ENCODE data around the gene AURKA.

Gene AURKA

GRCh38 chr20:56429502-56429901 is 37.5 kb upstream of the AURKA start (continued):
- TF ChIP-seq ZNF565 (CRISPR knock-in tag; conservative IDR thresholded peaks at IDR 0.05; ENCODE audit: low read depth) (no peak), ZC3H10 (CRISPR knock-in tag; IDR thresholded peaks at IDR 0.05) (no peak), CSDC2 (CRISPR knock-in tag; IDR thresholded peaks at IDR 0.05) (no peak), ZFP3 (CRISPR knock-in tag; IDR thresholded peaks at IDR 0.05) (no peak), CSRNP3 (CRISPR knock-in tag; IDR thresholded peaks at IDR 0.05) (no peak)

DNA sequence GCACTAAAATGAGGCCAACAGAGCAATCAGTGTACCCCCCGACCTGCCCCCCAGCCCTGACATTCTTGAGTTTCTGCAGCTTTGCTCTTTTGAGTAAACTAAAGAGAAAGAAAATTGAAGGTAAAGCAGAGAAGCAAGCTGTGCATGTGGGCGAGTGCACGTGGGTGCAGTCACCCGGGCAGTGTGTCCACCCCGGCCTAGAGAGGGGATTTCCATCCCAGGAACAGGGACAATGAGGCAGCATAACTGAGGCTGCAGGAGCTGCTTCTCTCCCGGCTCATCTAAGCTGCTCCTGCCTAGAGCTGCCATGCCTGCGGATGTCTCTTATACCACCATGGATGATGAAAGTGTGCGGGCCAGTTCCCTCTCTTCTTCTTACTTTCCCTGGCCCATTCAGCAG is 36.9 kb upstream of the AURKA start:
- no peak for ATAC-seq

DNA sequence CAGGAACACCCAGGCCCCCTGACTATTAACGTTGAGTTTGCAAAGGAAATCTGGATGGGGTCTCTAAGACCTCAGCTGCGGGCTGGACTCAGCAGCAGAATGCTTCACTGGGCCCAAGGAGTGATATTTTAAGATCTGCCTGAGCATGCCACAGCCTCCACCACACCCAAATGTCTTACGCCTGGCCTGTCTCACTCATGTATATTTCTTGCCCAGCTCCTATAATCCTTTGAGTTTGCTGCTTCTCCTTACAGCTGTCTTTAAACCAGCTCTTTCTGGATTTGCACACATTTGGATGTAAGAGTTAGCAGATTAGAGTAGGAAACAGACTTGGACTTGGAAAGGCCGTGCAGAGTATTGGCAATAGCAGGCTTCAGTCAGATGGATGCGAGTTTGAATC is 36.4 kb upstream of the AURKA start:
- ATAC-seq: no peak

More for the DNA sequence above, 36.9 kb upstream of the AURKA start:
- TF ChIP-seq CSRNP3 (CRISPR knock-in tag; IDR thresholded peaks at IDR 0.05): no peak
- TF ChIP-seq, protein P1, sequence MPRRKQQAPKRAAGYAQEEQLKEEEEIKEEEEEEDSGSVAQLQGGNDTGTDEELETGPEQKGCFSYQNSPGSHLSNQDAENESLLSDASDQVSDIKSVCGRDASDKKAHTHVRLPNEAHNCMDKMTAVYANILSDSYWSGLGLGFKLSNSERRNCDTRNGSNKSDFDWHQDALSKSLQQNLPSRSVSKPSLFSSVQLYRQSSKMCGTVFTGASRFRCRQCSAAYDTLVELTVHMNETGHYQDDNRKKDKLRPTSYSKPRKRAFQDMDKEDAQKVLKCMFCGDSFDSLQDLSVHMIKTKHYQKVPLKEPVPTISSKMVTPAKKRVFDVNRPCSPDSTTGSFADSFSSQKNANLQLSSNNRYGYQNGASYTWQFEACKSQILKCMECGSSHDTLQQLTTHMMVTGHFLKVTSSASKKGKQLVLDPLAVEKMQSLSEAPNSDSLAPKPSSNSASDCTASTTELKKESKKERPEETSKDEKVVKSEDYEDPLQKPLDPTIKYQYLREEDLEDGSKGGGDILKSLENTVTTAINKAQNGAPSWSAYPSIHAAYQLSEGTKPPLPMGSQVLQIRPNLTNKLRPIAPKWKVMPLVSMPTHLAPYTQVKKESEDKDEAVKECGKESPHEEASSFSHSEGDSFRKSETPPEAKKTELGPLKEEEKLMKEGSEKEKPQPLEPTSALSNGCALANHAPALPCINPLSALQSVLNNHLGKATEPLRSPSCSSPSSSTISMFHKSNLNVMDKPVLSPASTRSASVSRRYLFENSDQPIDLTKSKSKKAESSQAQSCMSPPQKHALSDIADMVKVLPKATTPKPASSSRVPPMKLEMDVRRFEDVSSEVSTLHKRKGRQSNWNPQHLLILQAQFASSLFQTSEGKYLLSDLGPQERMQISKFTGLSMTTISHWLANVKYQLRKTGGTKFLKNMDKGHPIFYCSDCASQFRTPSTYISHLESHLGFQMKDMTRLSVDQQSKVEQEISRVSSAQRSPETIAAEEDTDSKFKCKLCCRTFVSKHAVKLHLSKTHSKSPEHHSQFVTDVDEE (CRISPR knock-in tag; IDR thresholded peaks at IDR 0.05): no peak

DNA sequence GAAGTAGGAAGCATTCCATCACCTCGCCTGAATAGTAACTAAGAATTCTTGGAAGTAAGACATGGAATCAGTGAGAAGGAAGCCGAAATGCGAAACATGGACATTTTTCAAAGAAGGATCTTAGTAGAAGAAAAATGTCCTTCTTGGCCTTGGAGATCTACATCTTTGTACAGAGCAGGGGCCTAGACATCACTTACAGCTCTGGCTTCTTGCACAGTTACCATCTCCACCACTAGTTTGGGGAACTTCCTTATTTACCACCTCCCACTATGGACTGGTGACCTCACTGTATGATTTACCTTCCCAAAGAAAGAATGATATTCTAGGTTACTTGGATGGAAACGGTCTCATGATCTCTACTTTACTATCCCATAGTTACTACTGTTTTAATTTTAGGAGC is 35.8 kb upstream of the AURKA start:
- no peak for ATAC-seq

More for the DNA sequence above, 36.4 kb upstream of the AURKA start:
- TF ChIP-seq, protein P1 (CRISPR knock-in tag; IDR thresholded peaks at IDR 0.05): no peak
- TF ChIP-seq PATZ1 (CRISPR knock-in tag; IDR thresholded peaks at IDR 0.05; ENCODE audit: borderline replicate concordance) (no peak), TOX (CRISPR knock-in tag; IDR thresholded peaks at IDR 0.05; ENCODE audit: borderline replicate concordance) (no peak), OSR1 (CRISPR knock-in tag; IDR thresholded peaks at IDR 0.05) (no peak), ZNF565 (CRISPR knock-in tag; conservative IDR thresholded peaks at IDR 0.05; ENCODE audit: low read depth) (no peak), GLIS3 (CRISPR knock-in tag; IDR thresholded peaks at IDR 0.05) (no peak), PPARA (CRISPR knock-in tag; IDR thresholded peaks at IDR 0.05; ENCODE audit: borderline replicate concordance) (no peak), ZC3H10 (CRISPR knock-in tag; IDR thresholded peaks at IDR 0.05) (no peak), ZFP3 (CRISPR knock-in tag; IDR thresholded peaks at IDR 0.05) (no peak)

GRCh38 chr20:56426926-56427325 is 34.9 kb upstream of the AURKA start:
- ATAC-seq: no peak
- TF ChIP-seq PPARA (CRISPR knock-in tag; IDR thresholded peaks at IDR 0.05; ENCODE audit: borderline replicate concordance) (no peak), PATZ1 (CRISPR knock-in tag; IDR thresholded peaks at IDR 0.05; ENCODE audit: borderline replicate concordance) (no peak), CSRNP3 (CRISPR knock-in tag; IDR thresholded peaks at IDR 0.05) (no peak), CREB5 (CRISPR knock-in tag; IDR thresholded peaks at IDR 0.05; ENCODE audit: low read depth) (no peak), ZFP30 (CRISPR knock-in tag; IDR thresholded peaks at IDR 0.05) (no peak), ARNTL (CRISPR knock-in tag; IDR thresholded peaks at IDR 0.05; ENCODE audit: borderline replicate concordance, low read depth) (no peak), ISL1 (CRISPR knock-in tag; IDR thresholded peaks at IDR 0.05) (no peak), ZNF565 (CRISPR knock-in tag; conservative IDR thresholded peaks at IDR 0.05; ENCODE audit: low read depth) (no peak)

More for the DNA sequence above, 35.8 kb upstream of the AURKA start:
- TF ChIP-seq ZNF8 (CRISPR knock-in tag; IDR thresholded peaks at IDR 0.05): no peak

Measured in SK-N-SH treated with all-trans-retinoic acid at 6 μM for 48 hours (cell line).